BJ (cell line): Measurements from ENCODE around the gene CAPS2. TPM values are rescaled to one million over a fixed set of nuclear protein-coding genes. Genes with fewer than 3 reads are reported as not detected.

Experiments
- CTCF ChIA-PET: fragments of 350-600 bp; formaldehyde crosslinking; extraction: SDS; loops from one replicate; lab custom pipeline; 2021; ENCODE audit warnings: antibody characterized with exemption, inconsistent platforms; lab: Yijun Ruan, JAX
- POLR2A ChIA-PET: fragments of 300-600 bp; sonication (Branson Sonifier 250); formaldehyde crosslinking; extraction: SDS; loops from one replicate; lab custom pipeline; 2021; ENCODE audit warnings: antibody characterized with exemption; lab: Charles Lee
- DNase-seq: peaks from one replicate; pipeline ENCODE4 v3.0.0-alpha.2; 2011; ENCODE audit warnings: low read depth
- H3K27me3 ChIP-seq: 2 replicates; pipeline ENCODE4 v1.6.0; 2011; ENCODE audit warnings: low read length; ENCODE audit not compliant: control insufficient read depth, insufficient read depth
- H3K36me3 ChIP-seq: 2 replicates; pipeline ENCODE4 v1.5.1; 2011; ENCODE audit warnings: low read length; ENCODE audit not compliant: control insufficient read depth, insufficient read depth
- H3K4me3 ChIP-seq: 2 replicates; pipeline ENCODE4 v1.5.1; 2011; ENCODE audit warnings: low read depth, mild to moderate bottlenecking, control low read depth, low read length
- polyA plus RNA-seq: library from polyadenylated mRNA; depleted of rRNA; stranded (reverse); fragments of >200 nt; gene quantifications from 2 replicates; pipeline ENCODE4 v1.2.3, GENCODE V29; 2011
- TF ChIP-seq, protein P1 (sequence below): IDR thresholded peaks from 2 replicates; pipeline ENCODE4 v1.5.1; 2011; ENCODE audit warnings: low read depth, mild to moderate bottlenecking, control low read depth, inconsistent platforms, low read length, moderate library complexity; ENCODE audit not compliant: insufficient read depth

The CAPS2 gene
- polyA plus RNA-seq, 1 experiment, result 0.74 TPM

- no peaks in the 10 kb centered on the region for H3K36me3 ChIP-seq
- no peak for DNase-seq
- no peak overlapping the region for H3K4me3 ChIP-seq
- ChIA-PET POLR2A (no interaction called here), CTCF (no interaction called here)
- no peaks in the 10 kb centered on the region for H3K27me3 ChIP-seq
- TF ChIP-seq, protein P1, sequence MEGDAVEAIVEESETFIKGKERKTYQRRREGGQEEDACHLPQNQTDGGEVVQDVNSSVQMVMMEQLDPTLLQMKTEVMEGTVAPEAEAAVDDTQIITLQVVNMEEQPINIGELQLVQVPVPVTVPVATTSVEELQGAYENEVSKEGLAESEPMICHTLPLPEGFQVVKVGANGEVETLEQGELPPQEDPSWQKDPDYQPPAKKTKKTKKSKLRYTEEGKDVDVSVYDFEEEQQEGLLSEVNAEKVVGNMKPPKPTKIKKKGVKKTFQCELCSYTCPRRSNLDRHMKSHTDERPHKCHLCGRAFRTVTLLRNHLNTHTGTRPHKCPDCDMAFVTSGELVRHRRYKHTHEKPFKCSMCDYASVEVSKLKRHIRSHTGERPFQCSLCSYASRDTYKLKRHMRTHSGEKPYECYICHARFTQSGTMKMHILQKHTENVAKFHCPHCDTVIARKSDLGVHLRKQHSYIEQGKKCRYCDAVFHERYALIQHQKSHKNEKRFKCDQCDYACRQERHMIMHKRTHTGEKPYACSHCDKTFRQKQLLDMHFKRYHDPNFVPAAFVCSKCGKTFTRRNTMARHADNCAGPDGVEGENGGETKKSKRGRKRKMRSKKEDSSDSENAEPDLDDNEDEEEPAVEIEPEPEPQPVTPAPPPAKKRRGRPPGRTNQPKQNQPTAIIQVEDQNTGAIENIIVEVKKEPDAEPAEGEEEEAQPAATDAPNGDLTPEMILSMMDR, result no peak
Observed at GRCh38 chr12:75294336-75294735, 35.8 kb downstream of the CAPS2 start.

- Histone ChIP-seq H3K36me3 (no peaks in the 10 kb centered on the region), H3K4me3 (no peak overlapping the region), H3K27me3 (no peaks in the 10 kb centered on the region)
- no peak for DNase-seq
- TF ChIP-seq, protein P1, result no peak
- ChIA-PET POLR2A (no interaction called here), CTCF (interaction anchor here (0.6 to 1.3 kb wide), 4 partner anchors 11 to 602 kb away, joined by 3 read pairs; no protein-coding TSS in a partner anchor)
Observed at GRCh38 chr12:75291014-75291413, 39.1 kb downstream of the CAPS2 start.

- H3K36me3 ChIP-seq, result no peaks in the 10 kb centered on the region
- no peaks in the 10 kb centered on the region for H3K27me3 ChIP-seq
- ChIA-PET POLR2A (no interaction called here), CTCF (interaction anchor here (0.7 to 1.6 kb wide), 5 partner anchors 8 to 1364 kb away, joined by 3 to 5 read pairs (median 3); no protein-coding TSS in a partner anchor)
- TF ChIP-seq, protein P1, result peak; percentile 27
- no peak for DNase-seq
- H3K4me3 ChIP-seq, result no peak overlapping the region
Observed at GRCh38 chr12:75289753-75290152, 40.4 kb downstream of the CAPS2 start.

DNA sequence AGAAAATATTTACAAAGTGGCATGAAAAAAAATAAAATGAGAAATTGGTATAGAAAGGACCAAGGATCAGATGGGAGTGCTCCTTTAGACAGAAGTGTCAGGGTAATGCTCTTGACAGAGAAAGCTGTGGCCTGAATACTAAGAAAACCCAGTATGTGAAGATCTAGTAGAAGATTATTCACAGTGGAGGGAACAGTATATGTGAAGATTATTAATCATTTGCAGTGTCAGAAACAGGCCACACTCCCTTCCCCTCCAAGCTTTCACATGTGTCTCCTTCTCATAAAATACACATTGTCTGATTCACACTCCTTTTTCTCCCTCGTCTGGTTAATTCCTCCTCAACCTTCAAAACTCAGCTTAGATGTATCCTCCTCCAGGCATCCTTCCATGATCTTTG is 41.3 kb downstream of the CAPS2 start:
- Histone ChIP-seq H3K4me3 (no peak overlapping the region), H3K27me3 (no peaks in the 10 kb centered on the region), H3K36me3 (no peaks in the 10 kb centered on the region)
- ChIA-PET CTCF (interaction anchor here (0.7 to 1.6 kb wide), 7 partner anchors 9 to 1365 kb away, joined by 3 to 5 read pairs (median 3); no protein-coding TSS in a partner anchor), POLR2A (no interaction called here)
- TF ChIP-seq, protein P1, result no peak
- no peak for DNase-seq

DNA sequence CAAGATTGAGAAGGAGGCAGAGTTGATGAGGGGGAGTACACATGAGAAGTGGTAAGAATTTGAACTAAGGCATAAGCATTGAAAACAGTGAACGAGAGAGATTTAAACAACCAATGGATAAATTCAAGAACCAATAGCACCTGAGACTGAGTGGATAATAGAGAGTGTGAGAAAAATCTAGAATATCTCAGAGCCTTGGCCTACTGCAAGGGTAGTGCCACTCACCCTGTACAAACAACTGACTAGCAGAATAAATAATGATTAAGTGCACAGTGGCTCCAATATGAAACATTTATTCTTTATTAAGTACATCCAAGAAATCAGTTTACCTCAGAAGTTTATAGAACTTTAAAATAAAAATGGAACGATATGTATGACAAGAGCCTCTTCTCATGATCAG is 54.4 kb downstream of the CAPS2 start:
- TF ChIP-seq, protein P1, result no peak
- H3K4me3 ChIP-seq, result no peak overlapping the region
- POLR2A ChIA-PET, result no interaction called here
- no peak for DNase-seq
- 0 out of 2 replicates have a peak, but pooled peaks cover 2% of the 10 kb centered on the region for H3K27me3 ChIP-seq
- H3K36me3 ChIP-seq, result no peaks in the 10 kb centered on the region
- CTCF ChIA-PET, result no interaction called here
